ENCODE measurements around the gene CDK6.

DNA sequence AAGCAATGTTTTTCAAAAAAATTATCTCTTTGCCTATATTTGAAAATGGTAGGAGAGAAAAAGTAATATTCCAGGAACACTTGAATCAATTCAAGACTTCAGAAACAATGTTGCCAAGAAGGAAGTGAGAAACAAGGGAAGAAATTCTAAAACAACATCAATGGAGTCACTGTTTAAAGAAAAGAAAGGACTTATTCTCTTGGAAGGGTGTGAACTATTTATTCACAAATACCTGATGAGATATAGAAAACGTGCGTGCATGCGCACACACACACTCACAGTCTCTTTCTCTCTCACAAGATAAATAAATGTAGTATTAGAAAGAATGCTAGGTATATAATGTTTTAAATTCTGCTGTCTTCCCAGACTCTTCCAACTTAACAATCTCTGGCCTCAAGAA is 128.9 kb downstream of the CDK6 start:
- TF ChIP-seq, protein P1, sequence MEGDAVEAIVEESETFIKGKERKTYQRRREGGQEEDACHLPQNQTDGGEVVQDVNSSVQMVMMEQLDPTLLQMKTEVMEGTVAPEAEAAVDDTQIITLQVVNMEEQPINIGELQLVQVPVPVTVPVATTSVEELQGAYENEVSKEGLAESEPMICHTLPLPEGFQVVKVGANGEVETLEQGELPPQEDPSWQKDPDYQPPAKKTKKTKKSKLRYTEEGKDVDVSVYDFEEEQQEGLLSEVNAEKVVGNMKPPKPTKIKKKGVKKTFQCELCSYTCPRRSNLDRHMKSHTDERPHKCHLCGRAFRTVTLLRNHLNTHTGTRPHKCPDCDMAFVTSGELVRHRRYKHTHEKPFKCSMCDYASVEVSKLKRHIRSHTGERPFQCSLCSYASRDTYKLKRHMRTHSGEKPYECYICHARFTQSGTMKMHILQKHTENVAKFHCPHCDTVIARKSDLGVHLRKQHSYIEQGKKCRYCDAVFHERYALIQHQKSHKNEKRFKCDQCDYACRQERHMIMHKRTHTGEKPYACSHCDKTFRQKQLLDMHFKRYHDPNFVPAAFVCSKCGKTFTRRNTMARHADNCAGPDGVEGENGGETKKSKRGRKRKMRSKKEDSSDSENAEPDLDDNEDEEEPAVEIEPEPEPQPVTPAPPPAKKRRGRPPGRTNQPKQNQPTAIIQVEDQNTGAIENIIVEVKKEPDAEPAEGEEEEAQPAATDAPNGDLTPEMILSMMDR (IDR thresholded peaks at IDR 0.05): no peak
- TF ChIP-seq POLR2AphosphoS5 (IDR thresholded peaks at IDR 0.05): no peak

Data from gastroesophageal sphincter (tissue), 3 donors.